ENCODE data around the gene CADPS.

DNA sequence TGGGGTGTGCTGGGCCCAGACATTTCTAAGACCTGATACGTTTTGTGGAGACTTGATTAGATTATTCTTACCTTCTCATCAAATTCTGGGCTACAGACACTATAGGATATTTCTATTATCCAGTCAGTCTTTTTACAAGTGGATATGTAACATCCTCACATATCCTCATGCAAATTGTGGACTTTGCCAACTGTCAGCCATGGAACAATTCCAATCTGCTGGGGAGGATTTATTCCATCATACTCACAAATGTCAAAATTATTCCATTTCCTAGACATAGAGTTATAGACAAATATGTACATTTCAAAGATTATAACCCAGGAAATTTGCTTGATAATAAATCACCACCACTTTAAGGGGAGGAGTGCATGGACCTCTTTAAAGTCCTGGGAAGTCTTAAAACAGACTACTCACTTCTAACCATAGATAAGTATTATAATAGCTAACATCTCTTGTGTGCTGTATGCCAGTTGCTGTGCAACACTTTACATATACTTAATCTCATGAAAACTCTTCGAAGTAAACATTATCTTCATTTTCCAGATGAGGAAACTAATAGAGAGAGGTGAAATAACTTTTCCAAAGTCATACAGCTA is 44.4 kb downstream of the CADPS start:
- TF ChIP-seq POLR2A (IDR thresholded peaks at IDR 0.05) (no peak), POLR2AphosphoS5 (IDR thresholded peaks at IDR 0.05) (no peak)
- TF ChIP-seq, protein P1, sequence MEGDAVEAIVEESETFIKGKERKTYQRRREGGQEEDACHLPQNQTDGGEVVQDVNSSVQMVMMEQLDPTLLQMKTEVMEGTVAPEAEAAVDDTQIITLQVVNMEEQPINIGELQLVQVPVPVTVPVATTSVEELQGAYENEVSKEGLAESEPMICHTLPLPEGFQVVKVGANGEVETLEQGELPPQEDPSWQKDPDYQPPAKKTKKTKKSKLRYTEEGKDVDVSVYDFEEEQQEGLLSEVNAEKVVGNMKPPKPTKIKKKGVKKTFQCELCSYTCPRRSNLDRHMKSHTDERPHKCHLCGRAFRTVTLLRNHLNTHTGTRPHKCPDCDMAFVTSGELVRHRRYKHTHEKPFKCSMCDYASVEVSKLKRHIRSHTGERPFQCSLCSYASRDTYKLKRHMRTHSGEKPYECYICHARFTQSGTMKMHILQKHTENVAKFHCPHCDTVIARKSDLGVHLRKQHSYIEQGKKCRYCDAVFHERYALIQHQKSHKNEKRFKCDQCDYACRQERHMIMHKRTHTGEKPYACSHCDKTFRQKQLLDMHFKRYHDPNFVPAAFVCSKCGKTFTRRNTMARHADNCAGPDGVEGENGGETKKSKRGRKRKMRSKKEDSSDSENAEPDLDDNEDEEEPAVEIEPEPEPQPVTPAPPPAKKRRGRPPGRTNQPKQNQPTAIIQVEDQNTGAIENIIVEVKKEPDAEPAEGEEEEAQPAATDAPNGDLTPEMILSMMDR (IDR thresholded peaks at IDR 0.05 in 8 of 11, conservative IDR thresholded peaks at IDR 0.05 in 3 of 11), result no peak
